HG03039 (cell line): ENCODE measurements around the gene LRRC46.

Source experiments
- ATAC-seq: cut with Tn5 transposase; IDR thresholded peaks from one replicate; pipeline ENCODE4 v1.9.1; 2021; ENCODE audit warnings: mild to moderate bottlenecking, moderate library complexity; ENCODE audit not compliant: unreplicated experiment

The LRRC46 gene

GRCh38 chr17:47850692-47851573 lies 19.5 kb downstream of the LRRC46 start, which contains the start of gene SP6:
SP6 (minus strand) TSS chr17:47851163; CDS start chr17:47848429, 2,734 bp downstream.
- ATAC-seq, result no peak

GRCh38 chr17:47851764-47852112 lies 20.3 kb downstream of the LRRC46 start:
- ATAC-seq, result no peak

- ATAC-seq, result no peak
Measured at GRCh38 chr17:47852113-47852949, 20.9 kb downstream of the LRRC46 start.

GRCh38 chr17:47853616-47854015 lies 22.1 kb downstream of the LRRC46 start:
- no peak for ATAC-seq

GRCh38 chr17:47855737-47856136 lies 24.3 kb downstream of the LRRC46 start:
- ATAC-seq, result no peak

GRCh38 chr17:47856830-47857229 lies 25.4 kb downstream of the LRRC46 start:
- no peak for ATAC-seq

- no peak for ATAC-seq
Measured at GRCh38 chr17:47857551-47858455, 26.3 kb downstream of the LRRC46 start.

GRCh38 chr17:47860386-47860785 lies 28.9 kb downstream of the LRRC46 start:
- ATAC-seq, result no peak

GRCh38 chr17:47862621-47863440 lies 31.4 kb downstream of the LRRC46 start:
- no peak for ATAC-seq

GRCh38 chr17:47864791-47865216 lies 33.3 kb downstream of the LRRC46 start:
- no peak for ATAC-seq

GRCh38 chr17:47866941-47867340 lies 35.5 kb downstream of the LRRC46 start:
- ATAC-seq, result no peak

GRCh38 chr17:47867813-47868533 lies 36.5 kb downstream of the LRRC46 start:
- ATAC-seq, result no peak

GRCh38 chr17:47869114-47869513 lies 37.6 kb downstream of the LRRC46 start:
- no peak for ATAC-seq

- ATAC-seq, result no peak
Measured at GRCh38 chr17:47870056-47870455, 38.6 kb downstream of the LRRC46 start.

GRCh38 chr17:47871048-47871447 lies 39.6 kb downstream of the LRRC46 start:
- ATAC-seq, result no peak

GRCh38 chr17:47872019-47872650 lies 40.7 kb downstream of the LRRC46 start:
- no peak for ATAC-seq

GRCh38 chr17:47872651-47873161 lies 41.2 kb downstream of the LRRC46 start:
- ATAC-seq, result no peak
